ENCODE data around the gene TUBB8. TPM values are rescaled to one million over a fixed set of nuclear protein-coding genes. Genes with fewer than 3 reads are reported as not detected.
"Not testable (repeated sequence)": the region's sequence is repeated elsewhere in the genome, so short reads cannot be mapped to it uniquely, and the experiment has no call there.

Gene TUBB8
- total RNA-seq, 2 experiments from 2014 or later: 0.42 TPM; not detected in 1

- POLR2A ChIA-PET; H3K36me3 Mint-ChIP-seq (ENCODE audit: low read depth); CTCF ChIA-PET; H3K4me1 Mint-ChIP-seq; H3K4me3 Mint-ChIP-seq; H3K27me3 Mint-ChIP-seq; H3K9me3 Mint-ChIP-seq; H3K27ac Mint-ChIP-seq: not testable (repeated sequence)
- peak; percentile 5 for DNase-seq
Measured at GRCh38 chr10:10261-10971, 38.7 kb downstream of the TUBB8 start.

Other genes starting within 250 kb of the TUBB8 start
- gene ZMYND11, start 86.2 kb upstream of the TUBB8 start, total RNA-seq: 10 to 100 TPM; 37.5 to 44.3 TPM

Measured in activated CD4-positive, alpha-beta T cell treated with anti-CD3 and anti-CD28 coated beads, Interleukin-2, amount 10 ng/mL, durations not matched to agents 7 days and 5 days (primary cell).